ENCODE data around the gene ZNF189. TPM values are rescaled to one million over a fixed set of nuclear protein-coding genes. Genes with fewer than 3 reads are reported as not detected.
"Not testable (repeated sequence)": the region's sequence is repeated elsewhere in the genome, so short reads cannot be mapped to it uniquely, and the experiment has no call there.

ZNF189 gene
- total RNA-seq, 1 donor from 2014 or later, result 26.0 TPM

DNA sequence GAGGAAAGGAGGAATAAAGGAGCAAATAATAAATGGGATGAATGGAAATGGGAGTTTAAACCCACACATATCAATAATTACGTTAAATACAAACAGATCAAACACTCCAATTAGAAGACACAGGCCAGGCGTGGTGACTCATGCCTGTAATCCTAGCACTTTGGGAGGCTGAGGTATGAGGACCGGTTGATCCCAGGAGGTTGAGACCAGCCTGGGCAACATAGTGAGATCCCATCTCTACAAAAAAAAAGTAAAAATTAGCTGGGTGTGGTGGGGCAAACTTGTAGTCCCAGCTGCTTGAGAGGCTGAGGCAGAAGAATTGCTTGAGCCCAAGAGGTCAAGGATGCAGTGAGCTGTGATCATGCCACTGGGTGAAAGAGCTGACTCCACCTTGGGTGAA, 17.5 kb upstream of the ZNF189 start:
- no peak for DNase-seq

DNA sequence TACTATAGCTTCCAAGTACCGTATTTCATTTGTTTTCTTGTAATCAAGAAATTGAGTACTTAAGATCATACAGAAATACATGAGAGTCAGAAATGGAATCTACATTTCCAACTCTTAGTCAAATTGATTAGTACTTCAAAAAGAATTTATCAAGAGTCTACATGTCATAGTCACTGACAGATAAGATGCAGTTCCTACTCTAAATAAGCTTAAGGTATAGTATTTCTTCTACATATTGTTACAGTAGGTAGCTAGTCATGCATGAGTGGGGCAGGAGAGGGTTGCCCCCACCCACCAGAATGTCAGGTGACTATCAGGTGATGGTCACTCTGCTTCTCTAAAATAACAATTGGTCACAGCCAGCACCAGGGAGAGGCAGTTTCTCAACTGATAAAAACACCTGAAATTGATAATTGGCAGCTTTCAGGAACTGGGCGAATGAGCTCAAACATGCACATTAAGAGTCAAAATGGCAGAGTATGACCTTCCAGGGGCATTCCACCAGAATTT, 16.8 kb upstream of the ZNF189 start:
- no peak for DNase-seq

DNA sequence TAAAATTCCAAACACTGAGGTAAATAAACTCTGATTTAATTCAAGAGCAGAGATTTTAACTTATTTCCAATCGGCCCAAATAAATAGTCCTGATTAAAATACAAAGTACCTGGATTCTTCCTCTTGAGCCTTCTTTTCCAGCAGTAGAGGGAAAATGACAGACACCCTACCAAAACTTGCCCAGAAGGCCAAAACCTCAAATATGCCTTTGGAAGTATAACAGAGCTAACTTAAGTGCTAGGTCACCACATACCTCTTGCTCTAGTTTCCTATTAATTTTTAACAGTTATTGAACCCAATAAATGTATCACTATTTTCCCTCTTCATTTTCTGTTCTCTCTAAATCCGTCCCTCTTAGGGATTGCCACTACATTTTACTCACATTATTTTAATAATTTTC, 15.3 kb upstream of the ZNF189 start:
- DNase-seq, result no peak

DNA sequence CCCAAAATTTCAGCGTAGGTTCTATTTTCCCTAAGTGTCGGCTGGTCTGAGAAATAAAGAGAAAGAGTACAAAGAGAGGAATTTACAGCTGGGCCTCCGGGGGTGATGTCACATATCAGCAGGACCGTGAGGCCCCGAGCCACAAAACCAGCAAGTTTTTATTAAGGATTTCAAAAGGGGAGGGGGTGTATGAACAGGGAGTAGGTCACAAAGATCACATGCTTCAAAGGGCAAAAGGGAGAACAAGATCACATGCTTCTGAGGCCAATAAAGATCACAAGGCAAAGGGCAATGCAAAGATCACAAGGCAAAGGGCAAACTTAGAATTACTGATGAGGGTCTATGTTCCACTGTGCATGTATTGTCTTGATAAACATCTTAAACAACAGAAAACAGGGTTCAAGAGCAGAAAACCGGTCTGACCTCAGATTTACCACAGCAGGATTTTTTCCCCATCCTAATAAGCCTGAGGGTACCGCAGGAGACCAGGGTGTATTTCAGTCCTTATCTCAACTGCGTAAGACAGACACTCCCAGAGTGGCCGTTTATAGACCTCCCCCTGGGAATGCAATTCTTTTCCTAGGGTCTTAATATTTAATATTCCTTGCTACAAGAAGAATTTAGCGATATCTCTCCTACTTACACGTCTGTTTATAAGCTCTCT, 13.6 kb upstream of the ZNF189 start, which contains the start of gene BAAT:
Gene BAAT (minus strand): TSS at position 134 of the 664 bp plus-strand sequence. CDS start 13,602 bp downstream, outside the sequence.
- DNase-seq, result not testable (repeated sequence)

DNA sequence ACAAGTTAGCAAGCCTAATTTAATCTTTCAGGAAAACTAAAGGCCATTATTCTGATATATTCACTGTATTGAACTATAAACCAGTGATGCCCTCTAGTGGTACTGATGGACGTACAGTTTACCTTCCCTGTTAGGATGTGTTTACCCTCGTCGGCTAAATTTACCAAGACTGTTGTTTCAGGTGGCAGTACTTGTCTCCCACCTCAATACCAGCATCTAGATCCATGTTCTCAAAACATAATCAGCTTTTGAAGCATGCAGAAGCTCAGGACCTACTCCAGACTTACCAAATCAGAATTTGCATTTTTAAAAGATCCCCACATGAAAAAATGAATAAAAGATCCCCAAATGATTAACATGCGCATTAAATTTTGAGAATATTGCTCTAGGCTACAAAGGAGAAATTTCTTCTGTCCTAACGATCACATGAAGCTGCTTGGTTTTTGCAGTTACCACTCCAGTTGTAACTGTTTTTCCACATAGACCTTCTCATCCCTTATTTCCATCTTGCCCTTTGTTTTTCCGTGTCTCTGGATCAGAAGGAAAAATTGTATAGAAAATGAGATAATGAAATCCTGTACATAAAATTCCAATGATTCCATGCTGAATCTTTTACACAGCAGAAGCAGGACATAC, 10.7 kb upstream of the ZNF189 start:
- no peak for DNase-seq

DNA sequence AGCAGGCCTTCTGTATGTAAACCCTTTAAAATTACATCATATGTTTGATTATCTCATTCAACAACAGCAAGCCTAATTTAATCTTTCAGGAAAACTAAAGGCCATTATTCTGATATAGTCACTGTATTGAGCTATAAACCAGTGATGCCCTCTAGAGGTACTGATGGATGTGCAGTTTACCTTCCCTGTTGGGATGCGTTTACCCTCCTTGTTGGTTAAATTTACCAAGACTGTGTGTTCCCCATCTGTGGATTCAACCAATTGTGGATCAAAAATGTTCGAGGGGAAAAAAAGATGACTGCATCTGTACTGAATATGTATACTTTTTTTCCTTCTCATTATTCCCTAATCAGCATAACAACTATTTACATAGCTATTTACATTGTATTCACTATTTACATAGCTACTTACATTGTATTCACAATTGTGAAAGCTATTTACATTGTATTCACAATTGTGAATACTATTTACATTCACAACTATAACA, 10.1 kb upstream of the ZNF189 start:
- DNase-seq, result no peak

DNA sequence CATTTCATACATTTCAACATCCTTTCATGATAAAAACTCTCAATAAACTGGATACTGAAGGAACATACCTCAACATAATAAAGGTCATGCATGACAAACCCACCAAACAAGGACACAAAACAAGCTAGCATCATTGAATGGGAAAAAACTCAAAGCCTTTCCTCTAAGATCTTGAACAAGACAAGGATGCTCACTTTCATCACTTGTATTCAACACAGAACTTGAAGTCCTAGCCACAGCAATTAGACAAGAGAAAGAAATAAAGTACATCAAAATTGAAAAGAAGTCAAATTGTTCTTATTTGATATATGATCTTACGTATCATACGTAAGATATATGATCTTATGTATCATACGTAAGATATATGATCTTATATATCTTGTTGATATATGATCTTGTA, 5.5 kb upstream of the ZNF189 start:
- no peak for DNase-seq

DNA sequence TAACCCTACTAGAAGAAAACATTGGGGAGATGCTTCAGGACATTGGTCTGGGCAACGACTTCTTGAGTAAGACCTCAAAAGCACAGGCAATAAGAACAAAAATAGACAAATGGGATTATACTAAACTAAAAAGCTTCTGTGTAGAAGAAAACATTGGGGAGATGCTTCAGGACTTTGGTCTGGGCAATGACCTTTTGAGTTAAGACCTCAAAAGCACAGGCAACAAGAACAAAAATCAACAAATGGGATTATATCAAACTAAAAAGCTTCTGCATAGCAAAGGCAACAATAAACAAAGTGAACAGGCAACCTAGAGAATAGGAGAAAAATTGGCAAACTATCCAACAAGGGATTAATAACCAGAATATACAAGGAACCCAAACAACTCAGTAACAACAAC, 4.0 kb upstream of the ZNF189 start:
- DNase-seq, result no peak

DNA sequence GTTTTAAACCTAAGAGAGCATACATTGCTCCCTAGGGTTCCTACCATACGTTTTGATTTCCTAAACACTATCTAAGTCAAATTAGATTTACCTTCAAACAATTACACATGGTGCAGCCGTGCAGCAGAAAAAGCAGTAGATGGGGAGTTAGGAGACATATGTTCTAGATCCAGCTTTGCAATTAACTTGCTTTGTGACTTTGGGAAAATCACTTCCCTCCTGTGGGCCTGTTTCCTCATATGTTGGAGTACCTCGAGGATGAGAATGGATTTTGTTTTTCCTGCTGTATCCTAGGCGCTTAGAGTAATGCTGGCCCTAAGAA, 944 bp upstream of the ZNF189 start:
- DNase-seq, result no peak

DNA sequence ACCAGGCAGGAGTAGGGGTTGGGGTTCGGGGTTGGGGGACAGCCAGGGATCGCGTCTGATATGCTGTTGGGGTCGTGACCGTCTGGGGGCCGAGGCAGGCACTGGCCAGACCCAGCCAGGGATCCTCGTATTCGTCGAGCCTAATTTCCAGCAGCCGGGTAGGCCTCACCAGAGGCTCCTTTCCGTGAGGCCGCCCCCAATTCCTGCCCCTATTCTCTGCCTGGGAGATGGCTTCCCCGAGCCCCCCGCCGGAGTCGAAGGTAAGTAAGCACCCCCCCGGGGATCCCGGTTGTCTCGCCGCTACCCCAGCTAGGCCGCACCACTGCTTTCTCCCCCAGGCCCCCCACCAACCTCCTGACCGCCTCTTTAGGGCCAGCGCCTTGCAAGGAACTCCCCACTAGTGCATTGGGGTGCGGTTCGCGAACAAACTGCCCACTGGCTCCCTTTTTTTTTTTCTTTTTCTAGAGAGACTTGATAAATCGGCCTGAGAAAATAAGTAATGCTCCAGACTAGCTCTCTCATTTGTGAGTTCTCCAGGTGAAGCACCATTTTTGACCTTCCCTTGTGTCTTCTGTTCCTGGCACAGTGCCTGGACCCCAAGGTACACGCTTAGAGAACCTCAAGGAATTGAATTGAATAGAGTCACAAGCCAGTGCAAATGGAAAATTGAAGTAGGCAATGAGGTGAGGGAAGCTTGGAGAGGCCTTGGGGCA, 435 bp downstream of the ZNF189 start:
- DNase-seq, result no peak

DNA sequence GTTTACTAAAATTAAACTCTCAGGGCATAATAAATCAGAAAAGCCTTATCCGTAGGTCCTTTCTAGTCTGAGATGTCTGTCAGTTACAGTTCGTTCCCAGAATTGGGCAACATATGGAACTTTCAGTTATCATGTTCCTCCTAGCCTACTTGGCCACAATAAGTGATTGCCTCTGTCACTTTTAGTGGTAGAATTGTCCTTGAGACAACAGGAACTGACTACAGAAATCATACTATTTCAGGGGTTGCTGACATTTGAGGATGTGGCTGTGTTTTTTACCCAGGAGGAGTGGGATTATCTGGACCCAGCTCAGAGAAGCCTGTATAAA, 956 bp downstream of the ZNF189 start:
- no peak for DNase-seq

DNA sequence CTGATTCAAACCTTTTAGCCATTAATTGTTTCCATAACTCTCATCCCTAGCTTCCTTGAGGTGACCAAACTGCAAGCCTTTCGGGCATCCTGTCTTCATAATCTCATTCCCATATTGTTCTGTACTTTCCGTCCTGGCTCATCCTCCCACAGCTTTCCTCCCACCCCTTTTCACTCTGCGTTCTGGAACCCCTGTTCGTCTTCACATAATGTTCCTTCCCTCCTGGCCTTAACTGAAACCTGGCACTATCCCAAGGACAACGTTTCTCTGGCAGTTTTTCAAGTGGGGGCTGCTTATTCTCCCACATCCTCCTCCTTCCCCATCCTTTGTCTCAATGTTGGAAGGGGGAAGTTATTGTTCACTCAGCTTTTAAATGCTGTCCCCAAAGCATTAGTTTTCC, 1.5 kb downstream of the ZNF189 start:
- DNase-seq, result no peak

DNA sequence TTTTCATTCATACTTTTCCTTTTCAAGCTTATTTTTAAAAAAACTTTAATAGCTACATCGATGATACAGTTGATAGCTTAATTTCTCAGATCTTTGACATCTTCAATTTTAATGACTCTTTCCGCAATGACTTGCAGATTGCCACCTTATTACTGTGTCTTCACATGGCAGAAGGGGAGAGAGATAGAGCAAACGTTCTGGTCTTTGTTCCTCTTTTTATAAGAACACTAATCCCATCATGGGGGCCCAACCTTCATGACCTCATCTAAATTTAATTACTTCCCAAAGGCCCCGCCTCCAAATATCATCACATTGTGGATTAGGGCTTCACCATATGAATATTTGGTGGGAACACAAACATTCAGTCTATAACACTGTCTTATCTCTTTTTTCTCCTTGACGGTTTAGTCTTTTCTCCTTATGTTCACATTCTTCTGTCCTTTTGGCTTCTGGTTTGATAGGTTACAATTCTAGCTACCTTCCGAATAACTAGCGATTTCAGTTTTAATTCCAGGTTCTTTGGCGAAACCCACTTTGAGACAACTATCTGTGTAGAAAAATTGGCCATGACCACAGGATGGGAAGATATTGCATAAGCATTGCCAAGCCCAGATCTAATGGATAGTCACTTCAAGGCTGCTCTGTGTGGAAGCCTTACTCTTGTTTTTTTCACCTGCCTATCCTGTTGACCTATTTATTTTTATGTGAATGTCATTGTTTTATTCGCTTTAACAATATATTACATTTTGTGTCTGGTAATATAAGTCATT, 5.0 kb downstream of the ZNF189 start:
- DNase-seq, result no peak

DNA sequence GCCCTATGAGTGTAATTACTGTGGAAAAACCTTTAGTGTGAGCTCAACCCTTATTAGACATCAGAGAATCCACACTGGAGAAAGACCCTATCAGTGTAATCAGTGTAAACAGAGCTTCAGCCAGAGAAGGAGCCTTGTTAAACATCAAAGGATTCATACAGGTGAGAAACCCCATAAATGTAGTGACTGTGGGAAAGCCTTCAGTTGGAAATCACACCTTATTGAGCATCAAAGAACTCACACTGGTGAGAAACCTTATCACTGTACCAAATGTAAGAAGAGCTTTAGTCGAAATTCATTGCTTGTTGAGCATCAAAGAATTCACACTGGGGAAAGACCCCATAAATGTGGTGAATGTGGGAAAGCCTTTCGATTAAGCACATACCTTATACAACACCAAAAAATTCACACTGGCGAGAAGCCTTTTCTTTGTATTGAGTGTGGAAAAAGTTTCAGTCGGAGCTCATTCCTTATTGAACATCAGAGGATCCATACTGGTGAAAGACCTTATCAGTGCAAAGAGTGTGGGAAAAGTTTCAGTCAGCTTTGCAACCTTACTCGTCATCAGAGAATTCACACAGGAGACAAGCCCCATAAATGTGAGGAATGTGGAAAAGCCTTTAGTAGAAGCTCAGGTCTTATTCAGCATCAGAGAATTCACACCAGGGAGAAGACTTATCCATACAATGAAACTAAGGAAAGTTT, 9.9 kb downstream of the ZNF189 start:
- DNase-seq, result no peak

DNA sequence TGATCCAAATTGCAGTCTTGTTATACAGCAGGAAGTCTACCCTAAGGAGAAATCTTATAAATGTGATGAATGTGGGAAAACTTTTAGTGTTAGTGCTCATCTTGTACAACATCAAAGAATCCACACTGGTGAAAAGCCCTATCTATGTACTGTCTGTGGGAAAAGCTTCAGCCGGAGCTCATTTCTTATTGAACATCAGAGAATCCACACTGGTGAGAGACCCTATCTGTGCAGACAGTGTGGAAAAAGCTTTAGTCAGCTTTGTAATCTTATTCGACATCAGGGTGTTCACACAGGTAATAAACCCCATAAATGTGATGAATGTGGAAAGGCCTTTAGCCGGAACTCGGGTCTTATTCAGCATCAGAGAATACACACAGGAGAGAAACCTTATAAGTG, 10.4 kb downstream of the ZNF189 start:
- DNase-seq, result no peak

DNA sequence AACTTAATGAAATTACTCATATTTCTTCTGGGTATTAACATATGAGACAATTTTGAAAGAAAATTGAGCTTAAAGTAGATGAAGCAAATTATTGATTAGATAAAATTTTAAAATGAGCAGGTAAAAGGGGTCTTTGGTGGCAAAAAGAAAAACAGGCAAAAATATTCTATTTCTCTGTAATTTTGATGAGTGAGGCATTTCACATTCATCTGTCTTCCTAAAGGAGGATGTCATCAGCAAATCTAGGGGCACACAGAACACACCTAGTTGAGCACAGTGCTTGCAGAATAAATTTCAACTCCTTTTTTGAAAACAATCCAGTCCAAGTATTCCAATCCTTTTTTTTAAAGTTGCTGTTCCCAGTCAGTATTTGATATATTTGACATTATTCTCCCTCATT, 16.2 kb downstream of the ZNF189 start:
- DNase-seq, result no peak

DNA sequence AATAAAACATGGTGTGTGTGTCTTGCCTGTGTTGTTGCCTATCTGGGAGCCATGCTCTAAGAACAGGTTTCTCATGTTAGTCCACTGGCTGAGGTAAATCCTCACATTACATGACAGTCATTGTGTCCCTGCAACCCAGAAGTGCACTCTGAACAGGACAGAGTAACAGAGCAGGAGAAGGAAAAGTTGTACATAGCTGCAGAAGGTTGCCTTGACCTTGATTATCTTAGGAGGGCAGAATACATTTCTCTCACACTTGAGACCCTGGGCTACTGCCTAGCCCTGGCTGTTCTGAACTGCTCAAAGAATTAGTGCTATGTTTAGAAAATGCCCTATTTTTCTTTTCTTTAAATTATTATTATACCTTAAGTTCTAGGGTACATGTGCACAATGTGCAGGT, 16.9 kb downstream of the ZNF189 start:
- no peak for DNase-seq

DNA sequence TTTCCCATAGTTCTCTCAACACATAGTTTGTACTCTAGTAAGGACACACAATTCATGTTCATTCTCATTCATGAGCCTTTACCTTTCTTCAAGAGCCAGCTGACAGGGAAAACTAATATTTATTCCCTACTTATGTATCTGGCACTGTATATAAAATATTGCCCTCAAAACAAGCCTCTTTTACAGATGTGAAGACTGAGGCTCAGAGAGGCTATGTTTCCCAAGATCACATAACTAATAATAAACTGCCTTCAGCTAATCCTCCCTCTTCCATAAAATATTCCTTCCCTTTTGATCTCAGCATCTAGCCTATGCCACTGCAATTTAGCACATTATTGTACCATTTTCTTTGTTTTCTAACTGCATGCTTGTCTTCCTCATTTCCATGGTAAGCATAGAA, 18.7 kb downstream of the ZNF189 start:
- DNase-seq, result no peak

DNA sequence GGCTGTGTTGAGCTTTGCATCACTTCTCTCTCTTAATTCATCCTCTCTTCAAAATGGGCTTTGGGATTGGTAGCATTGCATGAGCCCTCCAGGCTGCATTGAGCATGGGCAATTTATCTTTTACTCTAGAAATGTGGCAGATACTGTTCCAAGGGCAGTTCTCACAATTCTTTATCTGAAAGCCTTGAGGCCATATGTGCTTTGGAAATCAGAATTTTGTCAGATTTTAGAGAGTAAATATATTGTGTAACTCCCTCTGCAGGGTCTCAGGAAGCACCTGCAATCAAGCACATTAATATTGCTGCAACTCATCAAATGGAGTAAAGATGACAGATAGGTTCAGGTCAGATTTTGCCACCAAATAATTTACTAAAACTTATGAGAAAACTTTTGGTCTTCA, 19.3 kb downstream of the ZNF189 start:
- no peak for DNase-seq

DNA sequence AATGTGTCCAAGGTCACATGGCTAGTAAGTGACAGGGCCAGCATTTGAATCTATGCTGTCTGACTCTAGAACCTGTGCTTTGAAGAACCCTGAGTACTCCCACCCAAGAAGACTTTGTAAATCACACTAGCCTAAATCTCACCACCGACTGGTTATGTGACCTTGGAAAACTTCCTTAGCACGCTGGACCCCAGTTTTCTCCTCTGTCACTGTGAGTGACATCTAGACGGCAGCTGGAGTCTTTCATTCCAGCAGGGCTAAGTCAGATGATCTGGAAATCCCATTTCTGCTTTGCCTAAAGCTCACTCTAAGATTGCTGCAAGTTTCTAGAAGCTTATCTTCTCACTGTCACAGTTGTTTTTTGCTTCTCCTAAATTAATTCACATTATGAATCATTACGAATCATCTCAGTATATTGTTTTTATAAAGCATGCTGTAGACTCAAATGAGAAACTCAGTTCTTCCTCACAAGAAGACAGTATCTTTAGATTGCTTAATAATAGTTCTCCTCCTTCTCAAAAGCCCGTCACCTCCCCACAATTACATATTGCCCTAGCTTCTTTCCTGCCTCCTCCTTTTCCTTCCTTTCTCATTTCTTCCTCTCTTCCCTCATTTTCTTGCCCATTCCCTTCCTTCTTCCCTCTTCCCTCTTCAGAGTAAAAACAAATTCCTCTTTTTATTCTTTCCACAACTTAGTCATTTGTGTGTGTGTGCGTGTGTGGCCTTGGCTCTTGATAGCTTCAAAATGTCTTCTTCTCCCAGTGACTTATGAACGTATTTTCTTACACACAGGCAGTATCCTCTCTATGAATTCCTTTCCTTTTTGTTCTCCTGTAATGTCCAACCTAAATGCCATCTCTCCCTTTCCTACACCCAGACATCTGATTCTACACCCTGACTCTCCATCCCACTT, 20.1 kb downstream of the ZNF189 start:
- DNase-seq, result no peak

DNA sequence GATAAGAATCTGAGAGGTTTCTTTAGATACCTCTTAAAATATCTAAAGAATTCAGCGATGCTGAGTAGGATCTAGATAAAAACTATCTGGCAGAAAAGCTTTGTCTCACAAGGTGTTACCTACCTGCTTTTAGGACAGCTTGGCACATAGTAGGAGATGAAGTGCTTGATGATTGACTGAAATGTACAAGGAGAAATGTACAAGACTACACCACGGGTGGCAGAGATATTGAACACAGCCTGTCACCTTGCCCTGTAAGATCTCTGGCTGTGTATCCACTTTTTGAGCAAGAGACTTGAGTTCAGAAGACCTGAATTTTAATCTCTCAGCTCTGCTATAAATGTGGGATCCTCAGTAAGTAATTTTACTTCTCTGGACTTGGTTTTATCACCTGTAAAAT, 21.2 kb downstream of the ZNF189 start:
- DNase-seq, result no peak
